C4-2B (cell line): ENCODE results near the gene HPRT1.
"Not testable (repeated sequence)": the region's sequence is repeated elsewhere in the genome, so short reads cannot be mapped to it uniquely, and the experiment has no call there.

Source experiments
- CTCF ChIP-seq: fragments of 450-650 bp; conservative IDR thresholded peaks from 2 replicates; pipeline ENCODE4 v1.5.1; 2017; ENCODE audit warnings: mild to moderate bottlenecking
- ZFX ChIP-seq: fragments of 450-650 bp; IDR thresholded peaks from 2 replicates; pipeline ENCODE4 v1.6.1; 2017

DNA sequence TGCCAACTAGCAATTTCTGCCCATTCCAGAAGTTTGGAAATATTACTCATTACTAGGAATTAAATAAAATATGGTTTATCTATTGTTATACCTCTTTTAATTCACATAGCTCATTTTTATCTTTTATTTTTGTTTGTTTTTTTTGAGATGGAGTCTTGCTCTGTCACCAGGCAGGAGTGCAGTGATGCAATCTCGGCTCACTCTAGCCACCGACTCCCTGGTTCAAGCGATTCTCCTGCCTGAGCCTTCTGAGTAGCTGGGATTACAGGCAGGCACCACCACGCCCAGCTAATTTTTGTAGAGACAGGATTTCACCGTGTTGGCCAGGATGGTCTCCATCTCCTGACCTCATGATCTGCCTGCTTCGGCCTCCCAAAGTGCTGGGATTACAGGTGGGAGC lies 4.5 kb downstream of the HPRT1 start:
- not testable (repeated sequence) for TF ChIP-seq CTCF, ZFX
